Thoracic aorta (tissue), 2 donors: ENCODE results near the gene RBM38. TPM values are rescaled to one million over a fixed set of nuclear protein-coding genes. Genes with fewer than 3 reads are reported as not detected.
"Not testable (repeated sequence)": the region's sequence is repeated elsewhere in the genome, so short reads cannot be mapped to it uniquely, and the experiment has no call there.

Experiments
- ATAC-seq: fragments of 150-250 bp; one replicate; pipeline ENCODE4 v1.8.0; 2017; ENCODE audit warnings: low read depth; ENCODE audit not compliant: insufficient number of reproducible peaks, low FRiP score
- DNase-seq: peaks from one replicate; pipeline ENCODE4 v3.0.0-alpha.2; 2020; ENCODE audit warnings: low spot score
- H3K27ac ChIP-seq, 2 donors: fragments of 200-600 bp; sonication (generic); 1 replicate in 1 of 2; 2 replicates in 1 of 2; pipeline ENCODE4 v1.5.1; 2016; ENCODE audit warnings: mild to moderate bottlenecking in 2 of 2, moderate library complexity in 2 of 2
- H3K27me3 ChIP-seq: fragments of 200-600 bp; sonication (generic); replicated peaks from 2 replicates; pipeline ENCODE4 v1.6.0; 2016; ENCODE audit warnings: mild to moderate bottlenecking; ENCODE audit not compliant: insufficient read depth
- H3K36me3 ChIP-seq: fragments of 200-600 bp; sonication (generic); one replicate; pipeline ENCODE4 v1.5.1; 2016
- H3K4me1 ChIP-seq, 2 donors: fragments of 200-600 bp; sonication (generic); 1 replicate in 1 of 2; 2 replicates in 1 of 2; pipeline versions ENCODE4 v1.5.1 to v1.6.0; 2016; ENCODE audit warnings: low read depth in 2 of 2, mild to moderate bottlenecking in 1 of 2; ENCODE audit not compliant: control insufficient read depth in 1 of 2
- H3K4me3 ChIP-seq: fragments of 200-600 bp; sonication (generic); 2 replicates; pipeline ENCODE4 v1.5.1; 2016; ENCODE audit warnings: mild to moderate bottlenecking
- H3K9me3 ChIP-seq: fragments of 200-600 bp; sonication (generic); 2 replicates; pipeline ENCODE4 v1.5.1; 2016
- CTCF ChIP-seq: fragments of 200-600 bp; sonication (generic); IDR thresholded peaks from one replicate; pipeline ENCODE4 v1.5.1; 2019; ENCODE audit warnings: antibody characterized with exemption
- total RNA-seq, 2 donors: library from RNA; depleted of rRNA; stranded (reverse); fragments of >200 nt; gene quantifications; one replicate each; pipeline versions ENCODE4 v1.1.0 to v1.2.3, GENCODE V29; 2016

RBM38 gene
- total RNA-seq, 2 donors from 2014 or later = 9.6 to 24.8 TPM

- Histone ChIP-seq H3K36me3 (no peaks in the 10 kb centered on the region), H3K4me1 (peaks cover 4 to 19% of the 10 kb centered on the region in 2 donors), H3K4me3 (no peak overlapping the region), H3K27ac (no peak overlapping the region), H3K27me3 (no peaks in the 10 kb centered on the region), H3K9me3 (no peaks in the 10 kb centered on the region)
- no peak for ATAC-seq
- TF ChIP-seq CTCF = no peak
- no peak for DNase-seq
Observed at GRCh38 chr20:57426271-57426689, 35.1 kb downstream of the RBM38 start.

GRCh38 chr20:57426831-57427230 is 35.6 kb downstream of the RBM38 start:
- Histone ChIP-seq H3K4me3 (no peak overlapping the region), H3K9me3 (no peaks in the 10 kb centered on the region), H3K27ac (no peak overlapping the region), H3K4me1 (peaks cover 4 to 19% of the 10 kb centered on the region in 2 donors), H3K27me3 (no peaks in the 10 kb centered on the region), H3K36me3 (no peaks in the 10 kb centered on the region)
- no peak for TF ChIP-seq CTCF
- DNase-seq (no peak), ATAC-seq (no peak)

- Histone ChIP-seq H3K4me1 (peaks cover 11 to 31% of the 10 kb centered on the region in 2 donors), H3K4me3 (peak overlapping the region; percentile 19), H3K36me3 (no peaks in the 10 kb centered on the region), H3K27ac (peak overlapping the region; percentile 36 to 57), H3K27me3 (no peaks in the 10 kb centered on the region), H3K9me3 (no peaks in the 10 kb centered on the region)
- TF ChIP-seq CTCF = peak; percentile 25
- DNase-seq = no peak
- ATAC-seq = peak; percentile 65
Observed at GRCh38 chr20:57428324-57429158, 37.3 kb downstream of the RBM38 start.

GRCh38 chr20:57429159-57429496 is 37.9 kb downstream of the RBM38 start:
- Histone ChIP-seq H3K27me3 (no peaks in the 10 kb centered on the region), H3K4me1 (peaks cover 11 to 32% of the 10 kb centered on the region in 2 donors), H3K4me3 (no peak overlapping the region), H3K36me3 (no peaks in the 10 kb centered on the region), H3K9me3 (no peaks in the 10 kb centered on the region), H3K27ac (peak overlapping the region; percentile 36 to 57)
- ATAC-seq = no peak
- no peak for DNase-seq
- no peak for TF ChIP-seq CTCF

GRCh38 chr20:57429580-57430200 is 38.5 kb downstream of the RBM38 start:
- Histone ChIP-seq H3K4me3 (no peak overlapping the region), H3K27me3 (no peaks in the 10 kb centered on the region), H3K4me1 (peaks cover 11 to 32% of the 10 kb centered on the region in 2 donors), H3K27ac (no peak overlapping the region), H3K9me3 (no peaks in the 10 kb centered on the region), H3K36me3 (no peaks in the 10 kb centered on the region)
- no peak for TF ChIP-seq CTCF
- DNase-seq (no peak), ATAC-seq (no peak)

GRCh38 chr20:57430201-57430596 is 39.0 kb downstream of the RBM38 start:
- H3K36me3 ChIP-seq, H3K27me3 ChIP-seq, H3K9me3 ChIP-seq, ATAC-seq, DNase-seq, H3K27ac ChIP-seq, H3K4me3 ChIP-seq: not testable (repeated sequence)
- peaks cover 11 to 37% of the 10 kb centered on the region in 2 donors for H3K4me1 ChIP-seq
